HG02852 (cell line): ENCODE results near the gene GMNC.
"Not testable (repeated sequence)": the region's sequence is repeated elsewhere in the genome, so short reads cannot be mapped to it uniquely, and the experiment has no call there.

Source experiments
- ATAC-seq: cut with Tn5 transposase; IDR thresholded peaks from one replicate; pipeline ENCODE4 v1.9.1; 2021; ENCODE audit warnings: mild to moderate bottlenecking, moderate library complexity; ENCODE audit not compliant: unreplicated experiment

Gene GMNC

GRCh38 chr3:190862209-190863118 is at the start of gene GMNC:
GMNC (minus strand) TSS chr3:190862694; CDS start chr3:190862615, 79 bp downstream.
- ATAC-seq: peak; percentile 93

GRCh38 chr3:190911382-190911781 is 48.9 kb upstream of the GMNC start:
- no peak for ATAC-seq

- ATAC-seq: no peak
Measured at GRCh38 chr3:190909908-190910307, 47.4 kb upstream of the GMNC start.

- no peak for ATAC-seq
Measured at GRCh38 chr3:190903156-190903555, 40.7 kb upstream of the GMNC start.

GRCh38 chr3:190902292-190902691 is 39.8 kb upstream of the GMNC start:
- ATAC-seq: no peak

GRCh38 chr3:190892395-190892902 is 30.0 kb upstream of the GMNC start:
- no peak for ATAC-seq

- peak; percentile 77 for ATAC-seq
Measured at GRCh38 chr3:190886945-190887344, 24.5 kb upstream of the GMNC start.

- ATAC-seq: peak; percentile 68
Measured at GRCh38 chr3:190883973-190884832, 21.7 kb upstream of the GMNC start.

- no peak for ATAC-seq
Measured at GRCh38 chr3:190883141-190883540, 20.6 kb upstream of the GMNC start.

GRCh38 chr3:190877925-190878324 is 15.4 kb upstream of the GMNC start:
- no peak for ATAC-seq

- not testable (repeated sequence) for ATAC-seq
Measured at GRCh38 chr3:190876433-190876832, 13.9 kb upstream of the GMNC start.

GRCh38 chr3:190875061-190875460 is 12.6 kb upstream of the GMNC start:
- not testable (repeated sequence) for ATAC-seq

GRCh38 chr3:190870127-190870526 is 7.6 kb upstream of the GMNC start:
- no peak for ATAC-seq

- no peak for ATAC-seq
Measured at GRCh38 chr3:190867071-190867470, 4.6 kb upstream of the GMNC start.

GRCh38 chr3:190865828-190866227 is 3.3 kb upstream of the GMNC start:
- no peak for ATAC-seq

GRCh38 chr3:190865419-190865818 is 2.9 kb upstream of the GMNC start:
- ATAC-seq: no peak

GRCh38 chr3:190864002-190864401 is 1.5 kb upstream of the GMNC start:
- ATAC-seq: no peak

- ATAC-seq: peak; percentile 13
Measured at GRCh38 chr3:190863119-190863465, 598 bp upstream of the GMNC start.

- no peak for ATAC-seq
Measured at GRCh38 chr3:190860521-190860920, 2.0 kb downstream of the GMNC start.

GRCh38 chr3:190855151-190855550 is 7.3 kb downstream of the GMNC start:
- no peak for ATAC-seq

- no peak for ATAC-seq
Measured at GRCh38 chr3:190854062-190854461, 8.4 kb downstream of the GMNC start.

- no peak for ATAC-seq
Measured at GRCh38 chr3:190853464-190853863, 9.0 kb downstream of the GMNC start.
